Caki2 (cell line): ENCODE measurements around the gene TLL2. TPM values are rescaled to one million over a fixed set of nuclear protein-coding genes. Genes with fewer than 3 reads are reported as not detected.

Experiments used
- DNase-seq: peaks from one replicate; pipeline ENCODE4 v3.0.0-alpha.2; 2015; ENCODE audit warnings: low read depth
- in situ Hi-C: cut with HindIII; loops from 2 replicates; pipeline ENCODE4 v1.10.0; 2016; ENCODE audit warnings: low sequenced_read_pairs, low pct_unique_long_range_greater_than_20kb, mixed read lengths
- total RNA-seq: library from RNA; depleted of rRNA; stranded (reverse); fragments of >200 nt; shearing (Covaris generic); gene quantifications from 2 replicates; pipeline ENCODE4 v1.2.3, GENCODE V29; 2014; ENCODE audit warnings: low replicate concordance

The TLL2 gene
- total RNA-seq, 1 experiment from 2014 or later: 3.8 TPM

DNA sequence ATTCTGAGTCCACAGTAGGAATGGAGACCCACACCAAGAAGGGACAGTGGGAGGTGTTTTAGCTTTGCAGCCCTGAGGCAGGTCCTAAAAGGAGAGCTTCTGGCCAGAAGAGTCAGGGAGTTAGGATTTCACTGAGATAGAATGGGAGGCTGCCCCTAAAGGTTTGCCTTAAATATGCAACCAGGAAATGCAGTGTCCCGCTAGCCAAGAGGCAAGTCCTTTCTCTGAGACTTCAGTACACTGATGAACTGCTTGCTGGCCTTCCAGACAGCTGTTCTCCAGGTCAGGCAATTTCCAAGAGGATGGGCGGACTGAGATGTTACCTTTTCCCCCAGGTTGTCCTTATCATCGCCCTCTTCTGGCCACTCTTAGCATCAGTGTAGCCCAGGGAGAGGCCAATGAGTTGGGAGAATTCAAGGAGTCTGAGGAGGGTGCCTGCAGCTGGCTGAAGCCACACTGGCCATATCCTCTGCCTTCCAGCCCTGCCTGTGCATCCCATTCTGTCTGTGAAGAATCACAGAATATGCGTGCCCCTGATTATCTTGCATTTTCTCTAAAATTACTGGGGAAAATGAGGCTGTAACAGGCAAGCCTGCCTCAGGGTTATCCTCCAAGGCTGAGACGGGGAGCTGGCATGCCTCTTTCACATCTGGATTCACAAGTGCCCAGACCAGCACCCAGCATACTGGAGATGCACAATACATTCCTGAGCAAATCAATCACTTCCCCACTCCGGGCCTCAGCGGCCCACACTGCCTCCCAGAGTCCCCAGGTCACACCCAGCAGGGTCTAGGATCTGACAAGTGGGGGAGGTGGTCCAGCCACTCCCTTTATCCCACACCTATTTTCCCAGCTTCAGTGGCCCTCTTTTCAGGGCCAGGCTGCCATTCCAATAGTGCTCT is 2.4 kb downstream of the TLL2 start:
- peak; percentile 46 for DNase-seq
- in situ Hi-C loops: no loop called here

DNA sequence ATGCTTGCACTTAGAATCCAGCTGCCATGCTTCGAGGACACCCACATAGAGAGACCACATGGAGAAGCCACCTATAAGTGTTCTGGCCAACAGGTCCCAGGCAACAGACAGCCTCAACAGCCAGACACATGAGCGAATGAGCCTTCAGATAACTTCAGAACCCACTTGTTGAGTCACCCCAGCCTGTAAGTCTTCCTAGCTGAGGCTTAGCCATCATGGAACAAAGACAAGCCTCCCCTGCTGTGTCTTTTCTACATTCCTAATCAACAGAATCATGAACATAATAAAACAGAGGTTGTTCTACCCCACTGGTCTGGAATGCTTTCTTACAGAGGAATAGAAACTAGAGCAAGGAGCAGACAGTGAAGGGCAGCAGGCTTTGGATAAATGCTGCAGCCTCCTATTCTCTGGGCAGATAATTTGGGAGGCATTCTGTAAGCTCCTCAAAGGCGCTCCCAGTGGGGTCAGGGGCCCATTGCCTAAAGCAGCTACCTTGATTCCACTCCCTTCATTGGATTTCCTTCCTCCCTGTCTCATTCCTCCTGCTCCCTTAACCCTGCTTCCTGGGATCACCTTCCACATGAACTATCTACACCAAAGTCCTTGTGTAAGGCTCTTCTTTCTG is 4.6 kb downstream of the TLL2 start:
- in situ Hi-C loops: no loop called here
- DNase-seq: peak; percentile 87

DNA sequence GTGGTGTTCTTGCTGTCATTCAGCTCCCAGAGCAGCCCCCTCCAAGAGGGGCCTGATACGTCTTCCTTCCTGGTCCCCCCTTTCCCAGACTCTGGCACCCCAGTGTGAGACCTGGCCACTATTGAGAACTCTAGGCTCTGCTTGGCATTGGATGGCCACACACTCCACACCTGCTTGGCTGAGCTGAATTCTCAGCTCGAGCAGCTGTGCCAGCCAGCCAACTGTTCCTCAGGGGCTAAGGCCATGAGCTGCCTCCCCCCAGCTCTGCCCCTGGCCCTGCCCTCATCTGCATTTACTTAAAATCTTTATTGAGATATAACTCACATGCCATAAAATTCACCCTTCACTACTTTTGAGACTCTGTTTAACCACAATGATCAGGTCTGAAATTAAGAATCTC is 6.7 kb downstream of the TLL2 start:
- DNase-seq: no peak
- in situ Hi-C loops: no loop called here

DNA sequence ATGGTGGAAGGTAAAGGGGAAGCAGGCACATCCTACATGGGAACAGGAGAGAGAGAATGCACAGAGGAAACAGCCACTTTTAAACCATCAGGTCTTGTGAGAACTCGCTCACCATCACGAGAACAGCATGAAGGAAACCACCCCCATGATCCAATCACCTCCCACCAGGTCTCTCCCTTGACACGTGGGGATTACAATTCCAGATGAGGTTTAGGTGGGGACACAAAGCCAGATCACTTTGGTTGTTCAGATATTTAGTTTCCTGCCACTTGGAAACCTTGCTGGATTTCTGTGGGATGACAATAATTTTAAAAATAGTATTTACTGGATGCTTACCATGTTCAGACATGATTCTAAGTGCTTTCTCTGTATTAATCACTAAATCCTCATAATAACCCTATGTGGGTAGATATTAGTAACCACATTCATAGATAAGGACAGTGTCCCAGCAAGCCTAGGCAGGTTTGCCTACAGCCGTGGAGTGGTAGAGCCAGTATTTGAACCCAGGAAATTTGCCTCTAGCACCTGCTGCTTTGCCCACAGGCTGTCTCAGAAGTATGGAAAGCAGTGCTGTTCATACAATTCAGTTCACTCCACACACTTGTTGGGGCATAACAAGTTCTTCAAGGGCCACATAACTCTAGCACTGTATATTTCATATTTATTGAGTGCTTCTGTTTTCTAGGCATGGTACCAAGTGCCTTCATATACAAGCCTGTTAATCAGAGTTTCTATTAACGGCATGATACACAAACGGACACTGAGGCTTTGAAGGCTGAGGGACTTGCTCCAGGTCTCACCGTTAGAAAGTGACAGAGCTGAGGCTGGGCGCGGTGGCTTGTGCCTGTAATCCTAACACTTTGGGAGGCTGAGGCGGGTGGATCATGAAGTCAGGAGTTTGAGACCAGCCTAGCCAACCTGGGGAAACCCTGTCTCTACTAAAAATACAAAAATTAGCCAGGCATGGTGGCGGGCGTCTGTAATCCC is 8.3 kb downstream of the TLL2 start:
- DNase-seq: no peak
- in situ Hi-C loops: no loop called here

DNA sequence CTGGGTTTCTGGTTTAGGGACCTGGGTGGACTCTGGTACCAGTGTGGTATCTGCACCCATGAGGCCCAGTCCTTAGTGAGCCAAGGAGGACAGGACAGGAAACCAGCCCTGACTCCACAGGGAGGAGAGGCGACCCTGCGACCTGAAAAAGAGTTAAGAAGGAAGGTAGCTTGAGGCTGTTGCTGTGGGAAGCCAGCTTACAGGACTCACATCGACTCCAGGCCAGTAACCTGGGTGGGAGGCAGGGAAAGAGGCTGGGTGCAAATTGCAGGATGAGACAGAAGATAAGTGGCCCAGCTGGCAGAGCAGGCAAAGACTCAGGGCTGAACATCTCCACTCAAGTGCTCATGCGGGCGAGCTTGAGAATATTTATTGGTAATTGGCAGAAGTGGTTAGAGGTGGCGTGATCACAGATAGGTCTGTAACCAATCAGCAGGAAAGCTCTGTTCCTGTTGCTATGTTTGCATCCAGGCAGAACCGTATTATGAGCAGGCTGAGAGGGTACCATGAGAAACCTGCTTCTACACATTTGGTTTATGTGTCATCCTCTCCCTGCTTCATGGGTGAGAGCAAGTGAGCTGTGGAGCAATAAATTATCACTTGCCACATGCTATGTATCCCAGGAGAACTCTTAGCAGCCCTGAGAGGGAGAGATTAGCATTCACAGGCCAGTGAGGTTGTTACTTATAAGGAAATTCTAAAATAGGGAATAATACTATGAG is 11.0 kb downstream of the TLL2 start:
- in situ Hi-C loops: no loop called here
- peak; percentile 52 for DNase-seq

DNA sequence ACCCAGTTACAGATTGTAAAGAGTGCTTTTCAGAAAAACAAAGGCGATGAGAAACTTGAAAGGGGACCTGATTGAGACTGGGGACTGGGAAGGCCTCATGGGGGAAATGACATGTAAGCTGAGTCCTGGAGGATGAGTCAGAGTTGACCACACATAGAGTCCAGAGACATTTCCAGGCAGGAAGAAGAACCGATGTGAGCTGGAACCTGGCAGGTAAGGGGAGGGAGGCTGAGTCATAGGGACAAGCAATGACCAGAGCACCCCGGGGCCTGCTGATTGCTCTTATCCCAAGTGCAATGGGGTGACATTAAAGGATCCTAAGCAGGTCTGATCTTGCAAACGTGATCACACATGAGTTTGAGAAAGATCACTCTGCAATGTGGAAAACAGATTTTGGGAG is 11.7 kb downstream of the TLL2 start:
- in situ Hi-C loops: no loop called here
- DNase-seq: peak; percentile 30

DNA sequence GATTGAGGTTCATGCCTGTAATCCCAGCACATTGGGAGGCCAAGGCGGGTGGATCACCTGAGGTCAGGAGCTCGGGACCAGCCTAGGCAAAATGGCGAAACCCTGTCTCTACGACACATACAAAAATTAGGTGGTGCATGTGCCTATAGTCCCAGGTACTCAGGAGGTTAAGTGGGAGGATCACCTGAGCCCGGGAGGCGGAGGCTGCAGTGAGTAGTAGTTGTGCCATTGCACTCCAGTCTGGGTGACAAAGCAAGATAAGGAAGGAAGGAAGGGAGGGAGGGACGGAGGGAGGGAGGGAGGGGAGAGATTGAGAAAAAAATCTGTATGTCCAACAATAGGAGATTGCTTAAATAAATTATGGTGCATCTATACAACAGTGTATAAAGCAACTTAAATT is 13.2 kb downstream of the TLL2 start:
- no peak for DNase-seq
- in situ Hi-C loops: no loop called here

DNA sequence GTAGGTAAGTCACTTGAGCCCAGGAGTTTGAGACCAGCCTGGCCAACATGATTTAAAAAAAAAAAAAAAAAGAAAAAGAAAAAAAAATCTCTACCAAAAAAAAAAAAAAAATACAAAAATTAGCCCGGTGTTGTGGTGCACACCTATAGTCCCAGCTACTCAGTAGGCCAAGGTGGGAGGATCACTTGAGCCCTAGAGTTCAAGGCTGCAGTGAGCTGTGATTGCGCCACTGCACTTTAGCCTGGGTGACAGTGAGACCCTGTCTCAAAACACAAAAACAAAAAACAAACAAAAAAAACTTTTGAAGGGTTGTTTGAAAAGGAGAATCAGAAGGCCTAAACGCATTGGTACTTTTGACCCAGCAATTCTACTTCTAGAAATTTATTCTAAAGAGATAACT is 13.7 kb downstream of the TLL2 start:
- DNase-seq: no peak
- in situ Hi-C loops: no loop called here

DNA sequence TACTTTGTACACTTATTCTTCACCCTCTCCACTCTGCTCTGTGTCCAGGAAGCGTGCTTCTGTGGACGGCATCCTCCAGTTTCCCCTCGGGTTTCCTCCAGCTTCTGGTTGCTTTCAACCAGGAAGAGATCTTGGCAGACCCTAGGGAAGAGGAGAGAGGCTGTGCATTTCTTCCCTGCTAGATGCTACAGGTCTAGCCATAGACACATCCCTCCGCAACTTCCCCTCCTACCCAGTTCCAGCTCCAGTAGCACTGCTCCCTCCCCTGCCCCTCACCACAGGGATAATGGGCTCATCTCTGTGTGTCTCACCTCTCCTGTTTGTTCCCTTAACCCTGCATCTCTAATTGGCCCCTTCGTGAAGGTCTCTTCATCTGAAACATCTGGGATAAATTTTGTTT is 16.3 kb downstream of the TLL2 start:
- no peak for DNase-seq
- in situ Hi-C loops: loop anchor here (25.0 kb wide), 1 partner anchor 110 kb away; no protein-coding TSS in a partner anchor

DNA sequence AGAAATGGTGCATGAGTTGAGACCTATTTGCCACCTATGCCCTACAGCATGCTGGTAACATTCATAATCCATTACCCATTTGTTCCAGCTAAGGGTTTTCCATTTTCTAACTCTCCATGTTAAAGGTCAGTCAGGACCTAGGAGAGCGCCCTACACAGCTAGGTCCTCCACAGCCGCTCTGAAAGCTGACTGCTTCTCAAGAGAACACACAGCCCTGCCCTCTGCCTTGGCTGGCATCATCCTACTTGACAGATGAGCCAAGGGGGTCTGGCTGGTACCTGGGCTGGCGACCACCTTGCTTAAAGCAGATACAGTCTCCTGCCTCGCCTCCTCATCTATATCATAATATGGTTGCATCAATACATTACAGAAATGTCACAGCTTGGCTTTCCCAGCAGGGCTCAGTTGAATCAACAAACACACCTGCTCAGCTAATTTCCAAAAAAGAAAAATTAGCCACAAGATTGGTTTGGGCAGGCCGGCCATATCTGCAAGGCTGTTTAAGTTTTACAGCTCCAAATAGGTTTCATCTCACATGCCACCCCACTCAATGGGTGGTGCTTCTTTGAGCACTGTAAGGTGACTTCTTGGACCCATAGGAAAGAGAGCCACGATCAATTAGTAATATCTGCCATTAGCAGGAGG is 17.3 kb downstream of the TLL2 start:
- DNase-seq: peak; percentile 13
- in situ Hi-C loops: loop anchor here (25.0 kb wide), 1 partner anchor 109 kb away; no protein-coding TSS in a partner anchor

DNA sequence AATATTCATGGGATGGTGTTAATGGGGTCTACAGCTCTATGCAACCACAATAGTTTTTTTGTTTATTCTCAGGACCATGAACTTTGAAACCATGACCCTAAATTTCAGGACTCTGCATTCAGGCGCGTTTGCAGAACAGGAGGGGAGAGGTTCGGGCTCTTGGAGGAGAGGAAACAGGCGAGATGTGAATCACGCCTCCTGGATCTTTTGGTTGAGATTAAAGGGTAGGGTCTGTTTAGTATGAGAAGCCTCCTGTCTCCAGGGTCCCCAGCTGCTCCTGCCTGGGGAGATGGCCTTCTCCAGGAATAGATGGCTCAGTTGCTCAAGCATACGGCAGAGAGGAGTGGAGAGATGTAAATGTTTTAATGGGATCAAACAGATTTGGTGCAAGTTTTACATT is 18.2 kb downstream of the TLL2 start:
- in situ Hi-C loops: loop anchor here (25.0 kb wide), 1 partner anchor 108 kb away; no protein-coding TSS in a partner anchor
- no peak for DNase-seq

DNA sequence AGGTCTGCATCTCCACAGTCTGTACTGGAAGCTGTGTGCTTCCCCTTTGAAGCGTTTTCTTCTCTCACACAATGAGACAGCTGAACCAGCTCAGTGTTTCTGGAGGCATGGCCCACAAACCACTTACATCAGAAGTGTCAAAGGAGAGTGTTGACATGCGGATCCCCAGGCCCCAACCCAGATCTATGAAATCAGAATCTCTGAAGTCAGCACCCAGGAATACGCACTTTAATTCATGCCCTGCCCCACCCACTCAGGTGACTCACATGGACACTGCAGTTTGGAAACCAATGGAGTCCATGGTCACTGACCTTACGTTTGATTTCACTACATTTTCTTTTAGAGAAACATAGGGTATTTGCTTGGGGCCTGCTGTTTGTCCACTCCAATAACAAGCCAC is 19.0 kb downstream of the TLL2 start:
- no peak for DNase-seq
- in situ Hi-C loops: loop anchor here (25.0 kb wide), 1 partner anchor 107 kb away; no protein-coding TSS in a partner anchor

DNA sequence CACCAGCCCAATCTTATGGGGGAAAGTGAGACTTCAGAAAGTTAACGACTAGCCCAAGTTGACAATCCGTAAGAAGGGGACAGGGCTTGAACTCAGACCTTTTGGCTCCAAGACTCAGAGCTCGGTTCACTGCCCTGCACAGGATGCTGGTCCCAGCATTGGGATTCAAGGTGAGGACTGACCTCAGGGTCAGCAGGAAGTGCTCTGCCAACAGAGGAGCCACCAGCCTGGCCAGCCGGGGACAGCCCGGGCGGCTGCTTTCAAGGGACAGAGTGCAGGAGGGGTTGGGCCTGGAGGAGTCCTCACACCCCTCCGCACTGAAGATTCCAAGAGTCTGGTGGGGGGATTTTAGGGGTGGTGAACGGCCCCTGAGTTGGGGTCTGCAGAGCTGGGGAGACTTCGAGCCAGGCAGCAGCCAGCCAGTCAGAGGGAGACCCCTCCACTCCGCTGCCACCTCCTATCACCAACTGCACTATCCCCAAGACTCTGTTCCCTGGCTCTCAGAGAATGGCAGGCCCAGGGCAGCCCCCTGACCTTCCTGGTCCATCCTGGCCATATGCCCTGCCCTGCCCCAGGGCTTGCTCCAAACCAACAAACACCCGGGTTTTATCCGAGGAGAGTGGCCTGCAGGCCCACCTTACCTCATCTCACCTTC is 19.7 kb downstream of the TLL2 start:
- in situ Hi-C loops: loop anchor here (25.0 kb wide), 1 partner anchor 107 kb away; no protein-coding TSS in a partner anchor
- no peak for DNase-seq

DNA sequence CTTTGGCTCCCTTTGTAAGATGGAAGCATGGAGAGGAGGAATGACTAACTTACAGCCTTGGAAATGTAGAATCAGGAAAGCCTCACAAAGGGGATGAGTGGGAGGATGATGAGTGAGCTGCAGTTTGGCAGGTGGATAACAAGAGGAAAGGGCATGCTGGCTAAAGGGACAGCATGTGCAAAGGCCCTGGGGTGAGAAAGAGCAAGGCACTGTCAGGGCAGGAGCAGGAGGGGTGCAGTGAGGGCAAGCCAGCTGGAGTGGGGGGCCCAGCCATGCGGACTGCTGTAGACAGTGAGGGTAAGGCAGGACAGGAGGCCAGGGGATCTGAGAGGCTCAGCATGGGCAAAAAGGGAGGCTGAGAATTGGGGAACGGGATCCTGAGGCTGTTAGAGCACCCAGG is 20.5 kb downstream of the TLL2 start:
- no peak for DNase-seq
- in situ Hi-C loops: loop anchor here (25.0 kb wide), 1 partner anchor 106 kb away; no protein-coding TSS in a partner anchor

DNA sequence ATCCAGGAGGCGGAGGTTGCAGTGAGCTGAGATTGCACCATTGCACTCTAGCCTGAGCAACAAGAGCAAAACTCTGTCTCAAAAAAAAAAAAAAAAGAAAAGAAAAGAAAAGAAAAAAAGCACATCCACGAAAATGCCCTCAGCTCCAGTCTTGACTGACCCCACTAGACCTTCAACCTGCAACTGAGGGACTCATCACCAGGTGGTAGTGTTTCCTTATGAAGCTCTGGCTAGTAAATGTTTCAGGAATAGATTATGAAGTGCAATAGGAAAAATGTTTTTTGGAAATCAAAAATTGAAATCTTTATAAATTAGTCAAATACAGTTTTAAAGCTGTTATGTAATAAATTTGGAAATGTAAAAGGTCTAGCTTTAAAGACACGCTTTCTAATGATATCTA is 22.4 kb downstream of the TLL2 start:
- DNase-seq: no peak
- in situ Hi-C loops: loop anchor here (25.0 kb wide), 1 partner anchor 104 kb away; no protein-coding TSS in a partner anchor

DNA sequence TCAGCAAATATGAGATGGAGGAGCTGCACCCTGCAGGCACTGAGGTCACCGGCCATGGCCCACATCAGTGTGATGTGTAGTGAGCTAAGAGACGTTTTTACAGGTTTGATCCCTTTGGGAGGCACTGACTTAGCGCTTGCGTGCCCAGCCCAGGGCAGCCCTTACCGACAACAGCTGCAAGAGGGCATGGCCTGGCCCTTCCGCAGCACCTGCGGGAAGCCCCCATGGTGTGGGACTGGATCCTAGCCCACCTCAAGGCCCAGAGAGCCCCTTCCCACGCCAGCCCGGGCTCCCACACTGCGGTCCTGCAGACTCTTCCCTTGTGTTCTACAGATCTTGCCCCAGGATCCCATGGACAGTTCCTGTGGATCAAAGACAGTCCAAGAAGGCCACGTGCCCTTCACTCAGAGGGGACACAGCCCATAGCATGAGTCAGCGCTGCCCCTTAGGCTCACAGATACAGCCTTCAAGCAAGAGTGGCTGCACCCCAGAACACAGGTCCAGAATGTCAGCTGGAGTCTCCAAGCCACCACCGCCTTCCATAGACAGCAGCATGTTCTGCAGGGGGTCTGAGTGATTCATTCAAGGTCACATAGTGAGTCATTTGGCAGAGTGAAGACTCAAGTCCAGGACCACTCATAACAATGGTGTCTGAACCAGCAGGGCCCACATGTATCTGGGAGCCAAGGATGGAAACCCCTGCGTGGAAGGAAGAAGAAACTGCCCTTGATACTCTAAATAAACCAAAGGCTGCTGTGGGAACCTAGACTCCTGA is 25.4 kb downstream of the TLL2 start:
- no peak for DNase-seq
- in situ Hi-C loops: loop anchor here (25.0 kb wide), 1 partner anchor 101 kb away; no protein-coding TSS in a partner anchor
